K562 (cell line): ENCODE data around the gene CEP128. TPM values are rescaled to one million over a fixed set of nuclear protein-coding genes. Genes with fewer than 3 reads are reported as not detected.
A peak's percentile ranks its signal among the peaks of the same experiment; 100 is the strongest.

Source experiments
- CC2D1A ChIP-seq: fragments of 450-650 bp; IDR thresholded peaks from 2 replicates; pipeline ENCODE4 v1.6.1; 2017; ENCODE audit warnings: mild to moderate bottlenecking
- COPS2 ChIP-seq: fragments of 450-650 bp; conservative IDR thresholded peaks from 2 replicates; pipeline ENCODE4 v1.6.1; 2016; ENCODE audit warnings: mild to moderate bottlenecking, moderate library complexity
- CREB1 ChIP-seq, 2 experiments: sonication (generic) in 1 of 2; formaldehyde crosslinking in 1 of 2; IDR thresholded peaks; 2 replicates each; pipeline versions ENCODE4 v1.6.1 to v1.8.0; 2012 to 2022; ENCODE audit warnings: inconsistent platforms in 1 of 2, mild to moderate bottlenecking in 1 of 2, missing genetic modification reagents in 1 of 2, moderate library complexity in 1 of 2
- GATAD2A ChIP-seq: fragments of 450-650 bp; IDR thresholded peaks from 2 replicates; pipeline ENCODE4 v1.6.1; 2017
- NCOA4 ChIP-seq: fragments of 450-650 bp; IDR thresholded peaks from 2 replicates; pipeline ENCODE4 v1.6.1; 2018; ENCODE audit warnings: mild to moderate bottlenecking; ENCODE audit not compliant: partially characterized antibody
- NR3C1 ChIP-seq: sonication (generic); formaldehyde crosslinking; IDR thresholded peaks from 2 replicates; pipeline ENCODE4 v1.8.1; 2022; ENCODE audit warnings: missing genetic modification reagents
- SAFB ChIP-seq: fragments of 200-400 bp; formaldehyde crosslinking; IDR thresholded peaks from 2 replicates; pipeline ENCODE4 v1.6.1; 2017; ENCODE audit warnings: low read depth, low read length, borderline replicate concordance
- SMC3 ChIP-seq: conservative IDR thresholded peaks from 2 replicates; pipeline ENCODE4 v1.6.1; 2011; ENCODE audit warnings: low read depth, low read length, improper control_type of control experiment; ENCODE audit not compliant: insufficient read depth
- SNIP1 ChIP-seq: fragments of 450-650 bp; IDR thresholded peaks from 2 replicates; pipeline ENCODE4 v1.7.1; 2017; ENCODE audit warnings: low read depth, mild to moderate bottlenecking
- SRSF1 ChIP-seq: fragments of 200-400 bp; formaldehyde crosslinking; IDR thresholded peaks from 2 replicates; pipeline ENCODE4 v1.6.1; 2017; ENCODE audit warnings: mild to moderate bottlenecking, low read depth, low read length, moderate library complexity
- ZFP36 ChIP-seq: fragments of 150-350 bp; IDR thresholded peaks from 2 replicates; pipeline ENCODE4 v1.6.1; 2018; ENCODE audit warnings: low read length, low read depth; ENCODE audit not compliant: partially characterized antibody
- ZNF282 ChIP-seq: sonication (generic); formaldehyde crosslinking; IDR thresholded peaks from 2 replicates; pipeline ENCODE4 v1.8.1; 2023; ENCODE audit warnings: missing genetic modification reagents
- ZNF347 ChIP-seq: fragments of 450-650 bp; formaldehyde crosslinking; IDR thresholded peaks from 2 replicates; pipeline ENCODE4 v1.4.0; 2020; ENCODE audit warnings: low read depth, mild to moderate bottlenecking, moderate library complexity
- polyA plus RNA-seq, 8 experiments: library from polyadenylated mRNA; depleted of rRNA in 4 of 8; stranded (reverse) in 5 of 8; unstranded in 3 of 8; fragments of >200 nt; fragmentation: Nextera tagmentation in 2 of 8; fragmentation: Illumina TruSeq in 1 of 8; extraction: Ambion mirVana in 2 of 8; extraction: Trizol in 1 of 8; gene quantifications; 2 replicates each; pipeline versions ENCODE4 v1.2.1 to v1.2.3, GENCODE V29; 2011 to 2014; ENCODE audit warnings: inconsistent platforms in 1 of 8, missing spikeins in 1 of 8
- total RNA-seq, 7 experiments: library from RNA; depleted of rRNA in 6 of 7; stranded (reverse); fragments of >200 nt in 6 of 7; fragmentation: Illumina TruSeq in 2 of 7; extraction: Trizol in 2 of 7; gene quantifications; 2 replicates each; pipeline versions ENCODE4 v1.2.1 to v1.2.3, GENCODE V29; 2011 to 2021; ENCODE audit warnings: low replicate concordance in 1 of 7
- TF ChIP-seq, protein P1 (sequence below): fragments of 250-450 bp; sonication (Bioruptor Pico); IDR thresholded peaks from 2 replicates; pipeline ENCODE4 v1.5.0; 2021
- TF ChIP-seq, protein P2 (sequence below): sonication (generic); formaldehyde crosslinking; IDR thresholded peaks from 2 replicates; pipeline ENCODE4 v1.9.0; 2022; ENCODE audit warnings: mild to moderate bottlenecking, missing genetic modification reagents
- TF ChIP-seq, protein P3 (sequence below): fragments of 250-450 bp; sonication (Bioruptor Pico); IDR thresholded peaks from 2 replicates; pipeline ENCODE4 v1.5.0; 2021; ENCODE audit warnings: mild to moderate bottlenecking, borderline replicate concordance
- TF ChIP-seq, protein P4 (sequence below): fragments of 250-450 bp; sonication (Bioruptor Pico); IDR thresholded peaks from 2 replicates; pipeline ENCODE4 v1.5.0; 2022; ENCODE audit warnings: mild to moderate bottlenecking
- TF ChIP-seq, protein P5 (sequence below): fragments of 150-350 bp; IDR thresholded peaks from 2 replicates; pipeline ENCODE4 v1.6.1; 2014; ENCODE audit warnings: low read depth, mild to moderate bottlenecking, low read length, borderline replicate concordance
- TF ChIP-seq, protein P6 (sequence below), 2 experiments: fragments of 450-650 bp in 1 of 2; sonication (generic) in 1 of 2; formaldehyde crosslinking; conservative IDR thresholded peaks; 2 replicates each; pipeline versions ENCODE4 v1.4.0 to v1.8.1; 2020 to 2022; ENCODE audit warnings: mild to moderate bottlenecking in 1 of 2, missing genetic modification reagents in 1 of 2

The CEP128 gene
- total and polyA plus RNA-seq, 9 of the 15 experiments (the other 6 are each of a cell fraction or from before 2014, with no cell fraction given), result 2.3 to 9.2 (median 4.6) TPM

DNA sequence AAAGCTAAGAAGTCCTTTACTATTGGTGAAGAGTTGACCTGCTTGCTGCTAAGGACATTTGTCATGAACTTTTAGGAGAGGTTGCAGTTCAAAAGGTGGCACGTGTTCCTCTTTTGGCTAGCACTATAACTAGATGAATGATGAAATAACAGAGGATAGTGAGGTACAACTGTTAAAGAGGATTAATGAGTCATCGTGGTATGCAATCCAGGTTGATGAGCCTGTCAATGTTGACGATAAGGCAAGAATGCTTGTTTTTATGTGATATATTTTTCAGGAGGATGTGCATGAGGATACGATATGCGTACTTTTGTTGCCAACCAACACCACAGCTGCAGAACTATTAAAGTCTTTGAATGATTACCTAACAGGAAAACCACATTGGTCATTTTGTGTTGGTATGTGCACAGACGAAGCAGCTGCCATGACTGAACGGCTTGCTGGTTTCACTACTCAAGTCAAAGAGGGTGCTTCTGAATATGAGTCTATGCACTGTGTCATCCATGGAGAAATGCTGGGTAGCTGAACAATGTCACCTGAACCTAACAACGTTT lies 10.6 kb downstream of the CEP128 start (continued):
- TF ChIP-seq, protein P1, sequence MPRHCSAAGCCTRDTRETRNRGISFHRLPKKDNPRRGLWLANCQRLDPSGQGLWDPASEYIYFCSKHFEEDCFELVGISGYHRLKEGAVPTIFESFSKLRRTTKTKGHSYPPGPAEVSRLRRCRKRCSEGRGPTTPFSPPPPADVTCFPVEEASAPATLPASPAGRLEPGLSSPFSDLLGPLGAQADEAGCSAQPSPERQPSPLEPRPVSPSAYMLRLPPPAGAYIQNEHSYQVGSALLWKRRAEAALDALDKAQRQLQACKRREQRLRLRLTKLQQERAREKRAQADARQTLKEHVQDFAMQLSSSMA (CRISPR knock-in tag), result no peak
- TF ChIP-seq, protein P2, sequence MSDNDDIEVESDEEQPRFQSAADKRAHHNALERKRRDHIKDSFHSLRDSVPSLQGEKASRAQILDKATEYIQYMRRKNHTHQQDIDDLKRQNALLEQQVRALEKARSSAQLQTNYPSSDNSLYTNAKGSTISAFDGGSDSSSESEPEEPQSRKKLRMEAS, result no peak; the same call in 1 of the 2 replicates
- TF ChIP-seq CREB1 (IDR thresholded peaks at IDR 0.05) (no peak), CREB1 (CRISPR knock-in tag; IDR thresholded peaks at IDR 0.05) (0 out of 2 replicates have a peak, but pooled peaks have one; percentile 28), CC2D1A (no peak), ZNF347 (CRISPR knock-in tag) (no peak), SAFB (no peak), NCOA4 (no peak), ZNF282 (CRISPR knock-in tag) (no peak), NR3C1 (CRISPR knock-in tag) (no peak), SMC3 (no peak), SNIP1 (no peak), GATAD2A (no peak), COPS2 (no peak), SRSF1 (no peak), ZFP36 (no peak)
- TF ChIP-seq, protein P3, sequence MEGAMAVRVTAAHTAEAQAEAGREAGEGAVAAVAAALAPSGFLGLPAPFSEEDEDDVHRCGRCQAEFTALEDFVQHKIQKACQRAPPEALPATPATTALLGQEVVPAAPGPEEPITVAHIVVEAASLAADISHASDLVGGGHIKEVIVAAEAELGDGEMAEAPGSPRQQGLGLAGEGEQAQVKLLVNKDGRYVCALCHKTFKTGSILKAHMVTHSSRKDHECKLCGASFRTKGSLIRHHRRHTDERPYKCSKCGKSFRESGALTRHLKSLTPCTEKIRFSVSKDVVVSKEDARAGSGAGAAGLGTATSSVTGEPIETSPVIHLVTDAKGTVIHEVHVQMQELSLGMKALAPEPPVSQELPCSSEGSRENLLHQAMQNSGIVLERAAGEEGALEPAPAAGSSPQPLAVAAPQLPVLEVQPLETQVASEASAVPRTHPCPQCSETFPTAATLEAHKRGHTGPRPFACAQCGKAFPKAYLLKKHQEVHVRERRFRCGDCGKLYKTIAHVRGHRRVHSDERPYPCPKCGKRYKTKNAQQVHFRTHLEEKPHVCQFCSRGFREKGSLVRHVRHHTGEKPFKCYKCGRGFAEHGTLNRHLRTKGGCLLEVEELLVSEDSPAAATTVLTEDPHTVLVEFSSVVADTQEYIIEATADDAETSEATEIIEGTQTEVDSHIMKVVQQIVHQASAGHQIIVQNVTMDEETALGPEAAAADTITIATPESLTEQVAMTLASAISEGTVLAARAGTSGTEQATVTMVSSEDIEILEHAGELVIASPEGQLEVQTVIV, result no peak
- TF ChIP-seq, protein P4, sequence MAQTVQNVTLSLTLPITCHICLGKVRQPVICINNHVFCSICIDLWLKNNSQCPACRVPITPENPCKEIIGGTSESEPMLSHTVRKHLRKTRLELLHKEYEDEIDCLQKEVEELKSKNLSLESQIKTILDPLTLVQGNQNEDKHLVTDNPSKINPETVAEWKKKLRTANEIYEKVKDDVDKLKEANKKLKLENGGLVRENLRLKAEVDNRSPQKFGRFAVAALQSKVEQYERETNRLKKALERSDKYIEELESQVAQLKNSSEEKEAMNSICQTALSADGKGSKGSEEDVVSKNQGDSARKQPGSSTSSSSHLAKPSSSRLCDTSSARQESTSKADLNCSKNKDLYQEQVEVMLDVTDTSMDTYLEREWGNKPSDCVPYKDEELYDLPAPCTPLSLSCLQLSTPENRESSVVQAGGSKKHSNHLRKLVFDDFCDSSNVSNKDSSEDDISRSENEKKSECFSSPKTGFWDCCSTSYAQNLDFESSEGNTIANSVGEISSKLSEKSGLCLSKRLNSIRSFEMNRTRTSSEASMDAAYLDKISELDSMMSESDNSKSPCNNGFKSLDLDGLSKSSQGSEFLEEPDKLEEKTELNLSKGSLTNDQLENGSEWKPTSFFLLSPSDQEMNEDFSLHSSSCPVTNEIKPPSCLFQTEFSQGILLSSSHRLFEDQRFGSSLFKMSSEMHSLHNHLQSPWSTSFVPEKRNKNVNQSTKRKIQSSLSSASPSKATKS, result no peak
- TF ChIP-seq, protein P5, sequence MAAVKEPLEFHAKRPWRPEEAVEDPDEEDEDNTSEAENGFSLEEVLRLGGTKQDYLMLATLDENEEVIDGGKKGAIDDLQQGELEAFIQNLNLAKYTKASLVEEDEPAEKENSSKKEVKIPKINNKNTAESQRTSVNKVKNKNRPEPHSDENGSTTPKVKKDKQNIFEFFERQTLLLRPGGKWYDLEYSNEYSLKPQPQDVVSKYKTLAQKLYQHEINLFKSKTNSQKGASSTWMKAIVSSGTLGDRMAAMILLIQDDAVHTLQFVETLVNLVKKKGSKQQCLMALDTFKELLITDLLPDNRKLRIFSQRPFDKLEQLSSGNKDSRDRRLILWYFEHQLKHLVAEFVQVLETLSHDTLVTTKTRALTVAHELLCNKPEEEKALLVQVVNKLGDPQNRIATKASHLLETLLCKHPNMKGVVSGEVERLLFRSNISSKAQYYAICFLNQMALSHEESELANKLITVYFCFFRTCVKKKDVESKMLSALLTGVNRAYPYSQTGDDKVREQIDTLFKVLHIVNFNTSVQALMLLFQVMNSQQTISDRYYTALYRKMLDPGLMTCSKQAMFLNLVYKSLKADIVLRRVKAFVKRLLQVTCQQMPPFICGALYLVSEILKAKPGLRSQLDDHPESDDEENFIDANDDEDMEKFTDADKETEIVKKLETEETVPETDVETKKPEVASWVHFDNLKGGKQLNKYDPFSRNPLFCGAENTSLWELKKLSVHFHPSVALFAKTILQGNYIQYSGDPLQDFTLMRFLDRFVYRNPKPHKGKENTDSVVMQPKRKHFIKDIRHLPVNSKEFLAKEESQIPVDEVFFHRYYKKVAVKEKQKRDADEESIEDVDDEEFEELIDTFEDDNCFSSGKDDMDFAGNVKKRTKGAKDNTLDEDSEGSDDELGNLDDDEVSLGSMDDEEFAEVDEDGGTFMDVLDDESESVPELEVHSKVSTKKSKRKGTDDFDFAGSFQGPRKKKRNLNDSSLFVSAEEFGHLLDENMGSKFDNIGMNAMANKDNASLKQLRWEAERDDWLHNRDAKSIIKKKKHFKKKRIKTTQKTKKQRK, result no peak
- TF ChIP-seq, protein P6, sequence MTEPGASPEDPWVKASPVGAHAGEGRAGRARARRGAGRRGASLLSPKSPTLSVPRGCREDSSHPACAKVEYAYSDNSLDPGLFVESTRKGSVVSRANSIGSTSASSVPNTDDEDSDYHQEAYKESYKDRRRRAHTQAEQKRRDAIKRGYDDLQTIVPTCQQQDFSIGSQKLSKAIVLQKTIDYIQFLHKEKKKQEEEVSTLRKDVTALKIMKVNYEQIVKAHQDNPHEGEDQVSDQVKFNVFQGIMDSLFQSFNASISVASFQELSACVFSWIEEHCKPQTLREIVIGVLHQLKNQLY (CRISPR knock-in tag; conservative IDR thresholded peaks at IDR 0.05), result no peak
